Measurements from ENCODE around the gene PTPRN2. TPM values are rescaled to one million over a fixed set of nuclear protein-coding genes. Genes with fewer than 3 reads are reported as not detected.

PTPRN2 gene
- total and polyA plus RNA-seq, 2 of the 13 experiments (the other 11 are each of a cell fraction or from before 2014, with no cell fraction given): 2.5 to 24.2 TPM

- no peak for TF ChIP-seq ZNF646 (CRISPR knock-in tag; IDR thresholded peaks at IDR 0.05)
- TF ChIP-seq ZFP90 (CRISPR knock-in tag; IDR thresholded peaks at IDR 0.05; ENCODE audit: borderline replicate concordance): no peak
- no peak for TF ChIP-seq KDM3A (CRISPR knock-in tag; IDR thresholded peaks at IDR 0.05; ENCODE audit: low read depth)
- no peak for TF ChIP-seq POLR2A (IDR thresholded peaks at IDR 0.05; ENCODE audit: insufficient read depth in 1 of 2, low read depth in 2 of 2, low read length in 2 of 2)
- TF ChIP-seq ZBTB43 (CRISPR knock-in tag; conservative IDR thresholded peaks at IDR 0.05): no peak
- no peak for TF ChIP-seq MAFG (CRISPR knock-in tag; IDR thresholded peaks at IDR 0.05)
- TF ChIP-seq SMC3 (IDR thresholded peaks at IDR 0.05; ENCODE audit: low read length): no peak
Observed at GRCh38 chr7:158393926-158394625, 193.5 kb downstream of the PTPRN2 start (continued).
